CD4-positive, CD25-positive, alpha-beta regulatory T cell (primary cell): Measurements from ENCODE around the gene TUT1. TPM values are rescaled to one million over a fixed set of nuclear protein-coding genes. Genes with fewer than 3 reads are reported as not detected.

Experiments used
- polyA plus RNA-seq, 4 donors: library from polyadenylated mRNA; unstranded; fragments of 300-500 nt; fragmentation: Illumina TruSeq; gene quantifications; one replicate each; pipeline ENCODE4 v1.2.3, GENCODE V29; 2021
- total RNA-seq: library from RNA; stranded (reverse); gene quantifications from one replicate; pipeline ENCODE4 v1.2.3, GENCODE V29; 2022

Gene TUT1
- total and polyA plus RNA-seq, 5 donors from 2014 or later = 6.5 to 22.0 (median 11.2) TPM

Other genes starting within 250 kb of the TUT1 start
- not detected for gene SCGB1A1, start 172.5 kb downstream of the TUT1 start, total RNA-seq
- gene SCGB1A1, start 172.5 kb downstream of the TUT1 start, polyA plus RNA-seq = not detected
- gene AHNAK, start 44.7 kb downstream of the TUT1 start, total RNA-seq = 852 TPM
- 10 to 100 TPM; 22.3 to 59.3 (median 39.5) TPM for gene AHNAK, start 44.7 kb downstream of the TUT1 start, polyA plus RNA-seq
- gene EEF1G, start 17.6 kb downstream of the TUT1 start, total RNA-seq = 1,198 TPM
- gene EEF1G, start 17.6 kb downstream of the TUT1 start, polyA plus RNA-seq = 1,000 to 10,000 TPM in 3 of 4 donors, 100 to 1,000 TPM in 1; 775 to 1,680 (median 1,413) TPM
- 172 TPM for gene MTA2, start 10.3 kb upstream of the TUT1 start, total RNA-seq
- gene MTA2, start 10.3 kb upstream of the TUT1 start, polyA plus RNA-seq = 10 to 100 TPM; 30.3 to 38.6 (median 33.9) TPM
- gene EML3, start 21.3 kb upstream of the TUT1 start, total RNA-seq = 165 TPM
- 10 to 100 TPM; 16.1 to 23.2 (median 16.4) TPM for gene EML3, start 21.3 kb upstream of the TUT1 start, polyA plus RNA-seq
- 1.9 TPM for gene ROM1, start 21.7 kb upstream of the TUT1 start, total RNA-seq
- 1 to 10 TPM in 2 of 4 donors, under 1 TPM in 2; 0.41 to 1.3 (median 0.80) TPM for gene ROM1, start 21.7 kb upstream of the TUT1 start, polyA plus RNA-seq
- 57.5 TPM for gene B3GAT3, start 30.5 kb upstream of the TUT1 start, total RNA-seq
- 10 to 100 TPM; 34.3 to 43.1 (median 35.7) TPM for gene B3GAT3, start 30.5 kb upstream of the TUT1 start, polyA plus RNA-seq
- gene GANAB, start 55.1 kb upstream of the TUT1 start, total RNA-seq = 169 TPM
- 100 to 1,000 TPM; 128 to 138 (median 135) TPM for gene GANAB, start 55.1 kb upstream of the TUT1 start, polyA plus RNA-seq
- gene INTS5, start 61.8 kb upstream of the TUT1 start, total RNA-seq = 11.7 TPM
- 10 to 100 TPM; 33.2 to 49.9 (median 39.2) TPM for gene INTS5, start 61.8 kb upstream of the TUT1 start, polyA plus RNA-seq
- gene C11orf98, start 73.7 kb upstream of the TUT1 start, total RNA-seq = 30.5 TPM
- 100 to 1,000 TPM; 118 to 149 (median 137) TPM for gene C11orf98, start 73.7 kb upstream of the TUT1 start, polyA plus RNA-seq
- 12.3 TPM for gene CSKMT, start 73.8 kb upstream of the TUT1 start, total RNA-seq
- 1 to 10 TPM; 1.9 to 3.8 (median 2.7) TPM for gene CSKMT, start 73.8 kb upstream of the TUT1 start, polyA plus RNA-seq
- 3.5 TPM for gene UQCC3, start 80.2 kb upstream of the TUT1 start, total RNA-seq
- gene UQCC3, start 80.2 kb upstream of the TUT1 start, polyA plus RNA-seq = 10 to 100 TPM; 11.0 to 13.9 (median 12.2) TPM
- gene LBHD1, start 80.7 kb upstream of the TUT1 start, total RNA-seq = 9.9 TPM
- gene LBHD1, start 80.7 kb upstream of the TUT1 start, polyA plus RNA-seq = 1 to 10 TPM; 1.8 to 2.6 (median 2.2) TPM
- 204 TPM for gene UBXN1, start 87.5 kb upstream of the TUT1 start, total RNA-seq
- gene UBXN1, start 87.5 kb upstream of the TUT1 start, polyA plus RNA-seq = 100 to 1,000 TPM; 221 to 252 (median 236) TPM
- not detected for gene LRRN4CL, start 98.0 kb upstream of the TUT1 start, total RNA-seq
- not detected for gene LRRN4CL, start 98.0 kb upstream of the TUT1 start, polyA plus RNA-seq
- gene BSCL2, start 115.9 kb upstream of the TUT1 start, total RNA-seq = 23.9 TPM
- gene BSCL2, start 115.9 kb upstream of the TUT1 start, polyA plus RNA-seq = 10 to 100 TPM; 36.2 to 49.2 (median 42.9) TPM
- not detected for gene GNG3, start 116.2 kb upstream of the TUT1 start, total RNA-seq
- under 1 TPM in 2 of 4 donors, not detected in 2; 0.21 to 0.72 TPM for gene GNG3, start 116.2 kb upstream of the TUT1 start, polyA plus RNA-seq
- gene HNRNPUL2, start 135.9 kb upstream of the TUT1 start, total RNA-seq = 52.8 TPM
- 1 to 10 TPM in 3 of 4 donors, under 1 TPM in 1; 0.85 to 1.5 (median 1.2) TPM for gene HNRNPUL2, start 135.9 kb upstream of the TUT1 start, polyA plus RNA-seq
- gene TTC9C, start 137.0 kb upstream of the TUT1 start, total RNA-seq = 19.4 TPM
- 10 to 100 TPM; 27.6 to 39.5 (median 31.6) TPM for gene TTC9C, start 137.0 kb upstream of the TUT1 start, polyA plus RNA-seq
- gene ZBTB3, start 162.6 kb upstream of the TUT1 start, total RNA-seq = 8.5 TPM
- 1 to 10 TPM; 4.8 to 7.2 (median 5.5) TPM for gene ZBTB3, start 162.6 kb upstream of the TUT1 start, polyA plus RNA-seq
- gene POLR2G, start 170.1 kb upstream of the TUT1 start, total RNA-seq = 74.9 TPM
- 100 to 1,000 TPM; 241 to 286 (median 253) TPM for gene POLR2G, start 170.1 kb upstream of the TUT1 start, polyA plus RNA-seq
- 13.1 TPM for gene TAF6L, start 179.9 kb upstream of the TUT1 start, total RNA-seq
- gene TAF6L, start 179.9 kb upstream of the TUT1 start, polyA plus RNA-seq = 1 to 10 TPM; 5.8 to 9.5 (median 7.5) TPM
- gene TMEM179B, start 195.9 kb upstream of the TUT1 start, total RNA-seq = 26.3 TPM
- 100 to 1,000 TPM; 129 to 172 (median 152) TPM for gene TMEM179B, start 195.9 kb upstream of the TUT1 start, polyA plus RNA-seq
- gene TMEM223, start 200.5 kb upstream of the TUT1 start, total RNA-seq = 9.1 TPM
- 10 to 100 TPM; 55.2 to 71.9 (median 69.2) TPM for gene TMEM223, start 200.5 kb upstream of the TUT1 start, polyA plus RNA-seq
- 309 TPM for gene NXF1, start 213.9 kb upstream of the TUT1 start, total RNA-seq
- 10 to 100 TPM; 47.3 to 70.9 (median 64.2) TPM for gene NXF1, start 213.9 kb upstream of the TUT1 start, polyA plus RNA-seq
- 128 TPM for gene STX5, start 240.5 kb upstream of the TUT1 start, total RNA-seq
- 10 to 100 TPM; 28.2 to 39.8 (median 35.4) TPM for gene STX5, start 240.5 kb upstream of the TUT1 start, polyA plus RNA-seq
- gene TEX54, start 241.3 kb upstream of the TUT1 start, total RNA-seq = not detected
- gene TEX54, start 241.3 kb upstream of the TUT1 start, polyA plus RNA-seq = 1 to 10 TPM in 2 of 4 donors, under 1 TPM in 1, not detected in 1; 0.76 to 2.2 (median 2.1) TPM
- gene WDR74, start 248.1 kb upstream of the TUT1 start, total RNA-seq = 201 TPM
- gene WDR74, start 248.1 kb upstream of the TUT1 start, polyA plus RNA-seq = 10 to 100 TPM; 41.6 to 61.1 (median 49.0) TPM